CD14-positive monocyte (primary cell): ENCODE data around the gene NTRK2. TPM values are rescaled to one million over a fixed set of nuclear protein-coding genes. Genes with fewer than 3 reads are reported as not detected.

Experiments used
- DNase-seq, 3 donors: peaks; one replicate each; pipeline ENCODE4 v3.0.0-alpha.2; 2011 to 2022
- H2AFZ ChIP-seq: 2 replicates; pipeline ENCODE4 v1.6.0; 2012; ENCODE audit warnings: mild to moderate bottlenecking, low read depth, low read length, inconsistent platforms; ENCODE audit not compliant: insufficient read depth, poor library complexity, severe bottlenecking
- H3K27ac ChIP-seq, 2 donors: 1 replicate in 1 of 2; 2 replicates in 1 of 2; pipeline ENCODE4 v1.5.1; 2012 to 2013; ENCODE audit warnings: low read length in 2 of 2, control low read depth in 1 of 2, inconsistent platforms in 1 of 2, low read depth in 1 of 2, mild to moderate bottlenecking in 1 of 2
- H3K27me3 ChIP-seq, 2 donors: one replicate each; pipeline versions ENCODE4 v1.6.0 to v1.6.1; 2011 to 2013; ENCODE audit warnings: low read length in 2 of 2; ENCODE audit not compliant: control insufficient read depth in 2 of 2, insufficient read depth in 2 of 2
- H3K36me3 ChIP-seq, 2 donors: replicated peaks in 1 of 2; 1 replicate in 1 of 2; 2 replicates in 1 of 2; pipeline versions ENCODE4 v1.5.1 to v1.6.1; 2012 to 2013; ENCODE audit warnings: low read length in 2 of 2, control low read depth in 1 of 2, inconsistent platforms in 1 of 2, mild to moderate bottlenecking in 1 of 2; ENCODE audit not compliant: insufficient read depth in 2 of 2, control insufficient read depth in 1 of 2
- H3K4me1 ChIP-seq, 2 donors: 1 replicate in 1 of 2; 2 replicates in 1 of 2; pipeline versions ENCODE4 v1.5.1 to v1.6.1; 2012 to 2013; ENCODE audit warnings: low read length in 2 of 2, control low read depth in 1 of 2, inconsistent platforms in 1 of 2, mild to moderate bottlenecking in 1 of 2, moderate library complexity in 1 of 2; ENCODE audit not compliant: insufficient read depth in 2 of 2, control insufficient read depth in 1 of 2
- H3K4me2 ChIP-seq: replicated peaks from 2 replicates; pipeline ENCODE3; 2012; ENCODE audit warnings: low read length, moderate library complexity, mild to moderate bottlenecking; ENCODE audit not compliant: poor library complexity, severe bottlenecking; ENCODE audit errors: extremely low read depth
- H3K4me3 ChIP-seq, 3 experiments: fragments of 200-600 bp in 1 of 3; sonication (generic) in 1 of 3; replicated peaks in 1 of 3; 1 replicate in 2 of 3; 2 replicates in 1 of 3; pipeline ENCODE4 v1.5.1; 2011 to 2013; ENCODE audit warnings: low read length in 3 of 3, mild to moderate bottlenecking in 3 of 3, control low read depth in 2 of 3, low read depth in 2 of 3, inconsistent platforms in 1 of 3, moderate library complexity in 1 of 3
- H3K79me2 ChIP-seq: 2 replicates; pipeline ENCODE4 v1.6.0; 2012; ENCODE audit warnings: mild to moderate bottlenecking, control low read depth, inconsistent platforms, low read length, moderate library complexity; ENCODE audit not compliant: insufficient read depth
- H3K9ac ChIP-seq: 2 replicates; pipeline ENCODE4 v1.6.0; 2017; ENCODE audit warnings: low read length, mild to moderate bottlenecking; ENCODE audit not compliant: insufficient read depth, poor library complexity, severe bottlenecking
- H3K9me3 ChIP-seq, 2 donors: replicated peaks in 1 of 2; 1 replicate in 1 of 2; 2 replicates in 1 of 2; pipeline versions ENCODE4 v1.5.1 to v1.6.1; 2012 to 2013; ENCODE audit warnings: low read length in 2 of 2, control low read depth in 1 of 2; ENCODE audit not compliant: control insufficient read depth in 1 of 2, insufficient read depth in 1 of 2
- H4K20me1 ChIP-seq: 2 replicates; pipeline ENCODE4 v1.6.0; 2012; ENCODE audit warnings: mild to moderate bottlenecking, low read length, control low read depth, moderate library complexity; ENCODE audit not compliant: insufficient read depth
- H3K27ac Mint-ChIP-seq, 7 donors: one replicate each; pipeline ENCODE4 v1.8.0; 2020; ENCODE audit warnings: mild to moderate bottlenecking in 7 of 7, mixed read lengths in 7 of 7, moderate library complexity in 6 of 7, inconsistent platforms in 2 of 7
- H3K27me3 Mint-ChIP-seq, 3 donors: one replicate each; pipeline ENCODE4 v1.8.0; 2021 to 2022; ENCODE audit warnings: low read depth in 3 of 3, mild to moderate bottlenecking in 3 of 3, mixed read lengths in 3 of 3, moderate library complexity in 3 of 3, inconsistent platforms in 1 of 3
- H3K36me3 Mint-ChIP-seq, 2 donors: one replicate each; pipeline ENCODE4 v1.8.0; 2020; ENCODE audit warnings: mixed read lengths in 2 of 2, inconsistent platforms in 1 of 2, mild to moderate bottlenecking in 1 of 2
- H3K4me1 Mint-ChIP-seq: one replicate; pipeline ENCODE4 v1.8.0; 2020; ENCODE audit warnings: mild to moderate bottlenecking, mixed read lengths
- H3K4me3 Mint-ChIP-seq, 2 donors: one replicate each; pipeline ENCODE4 v1.8.0; 2020; ENCODE audit warnings: mild to moderate bottlenecking in 2 of 2, mixed read lengths in 2 of 2, moderate library complexity in 1 of 2
- H3K9me3 Mint-ChIP-seq, 7 donors: one replicate each; pipeline ENCODE4 v1.8.0; 2020 to 2022; ENCODE audit warnings: mixed read lengths in 7 of 7, mild to moderate bottlenecking in 6 of 7, moderate library complexity in 6 of 7, inconsistent platforms in 2 of 7
- CTCF ChIP-seq: fragments of 200-600 bp; IDR thresholded peaks from one replicate; pipeline ENCODE4 v1.8.0; 2022; ENCODE audit warnings: antibody characterized with exemption, mild to moderate bottlenecking
- WGBS: methylation state at CpG from one replicate; pipeline ENCODE4 v1.1.5; 2013; ENCODE audit warnings: missing lambda C conversion rate; ENCODE audit not compliant: insufficient coverage; 5-methylcytosine and 5-hydroxymethylcytosine counted together
- intact Hi-C, 2 donors: fragments of 100-400 bp; cut with micrococcal nuclease; formaldehyde crosslinking; loops; one replicate each; pipeline versions ENCODE4 v1.15.0 to v1.15.1; 2023
- polyA plus RNA-seq, 3 donors: library from polyadenylated mRNA; depleted of rRNA in 1 of 3; unstranded in 2 of 3; stranded (reverse) in 1 of 3; fragments of 300-500 nt in 2 of 3; fragments of >200 nt in 1 of 3; fragmentation: Illumina TruSeq in 2 of 3; gene quantifications; 1 replicate in 2 of 3; 2 replicates in 1 of 3; pipeline ENCODE4 v1.2.3, GENCODE V29; 2012 to 2021

NTRK2 gene
- polyA plus RNA-seq, 3 donors: not detected

DNA sequence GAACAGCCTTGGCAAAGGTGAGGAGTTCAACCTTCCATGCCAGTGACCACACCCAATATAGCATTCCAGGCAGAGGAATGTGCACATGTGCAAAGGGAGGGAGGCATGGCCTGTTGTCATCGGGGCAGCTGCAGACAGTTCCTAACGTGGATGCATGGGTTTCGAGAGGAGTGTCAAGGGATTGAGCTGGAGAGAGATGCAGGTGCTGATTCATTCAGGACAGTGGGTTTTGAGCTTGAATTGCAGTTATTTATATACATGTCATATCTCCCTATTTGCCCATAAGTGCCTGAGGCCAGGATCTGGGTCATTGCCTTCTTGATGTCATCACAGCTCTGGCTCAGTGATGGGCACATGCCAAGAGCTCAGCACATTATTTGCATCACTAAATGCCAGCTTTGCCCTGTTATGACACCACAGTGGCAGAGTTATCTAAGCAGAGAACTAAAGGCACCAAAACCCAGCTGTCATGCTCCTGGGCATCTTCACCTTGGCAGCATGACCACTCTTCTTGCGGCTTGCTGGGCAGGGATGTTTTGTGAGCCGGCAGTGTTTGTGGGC is 278.0 kb downstream of the NTRK2 start:
- 94% methylated on average over 2 of the region's 5 CpGs for WGBS
- no peaks in the 10 kb centered on the region for H3K27me3 ChIP-seq
- H3K4me1 Mint-ChIP-seq: no peaks in the 10 kb centered on the region
- no peak overlapping the region for H3K27ac ChIP-seq
- H3K27me3 Mint-ChIP-seq: peaks cover 0 to 2% (median 1%) of the 10 kb centered on the region in 3 donors
- peaks cover 0 to 8% (median 3%) of the 10 kb centered on the region in 7 donors for H3K9me3 Mint-ChIP-seq
- H3K4me3 Mint-ChIP-seq: no peak overlapping the region
- TF ChIP-seq CTCF: no peak
- H3K36me3 Mint-ChIP-seq: no peaks in the 10 kb centered on the region
- H3K9ac ChIP-seq: no peak overlapping the region
- no peak overlapping the region for H3K27ac Mint-ChIP-seq
- H3K4me3 ChIP-seq: no peak overlapping the region
- no peak for DNase-seq
- no peaks in the 10 kb centered on the region for H4K20me1 ChIP-seq
- no peak overlapping the region for H2AFZ ChIP-seq
- no peaks in the 10 kb centered on the region for H3K79me2 ChIP-seq
- intact Hi-C loops: no loop called here
- H3K9me3 ChIP-seq: no peaks in the 10 kb centered on the region
- no peaks in the 10 kb centered on the region for H3K36me3 ChIP-seq
- no peak overlapping the region for H3K4me2 ChIP-seq
- no peaks in the 10 kb centered on the region for H3K4me1 ChIP-seq

DNA sequence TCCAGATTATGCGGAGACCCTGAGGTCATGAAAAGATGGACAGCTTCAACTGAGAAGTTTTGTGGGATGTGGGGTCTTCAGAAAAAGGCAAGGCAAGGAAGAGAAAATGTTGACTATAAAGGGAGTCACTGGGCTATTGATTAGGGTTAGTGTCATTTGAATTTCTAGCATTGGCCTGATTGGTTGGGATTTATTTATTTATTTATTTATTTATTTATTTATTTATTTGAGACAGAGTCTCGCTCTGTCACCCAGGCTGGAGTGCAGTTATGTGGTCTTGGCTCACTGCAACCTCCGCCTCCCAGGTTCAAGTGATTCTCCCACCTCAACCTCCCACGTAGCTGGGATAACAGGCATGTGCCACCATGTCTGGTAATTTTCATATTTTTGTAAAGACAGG is 279.7 kb downstream of the NTRK2 start:
- H3K4me3 Mint-ChIP-seq: no peak overlapping the region
- H3K27ac ChIP-seq: no peak overlapping the region

More for the DNA sequence above, 279.7 kb downstream of the NTRK2 start:
- intact Hi-C loops: no loop called here
- peaks cover 4 to 6% (median 6%) of the 10 kb centered on the region in 3 donors for H3K27me3 Mint-ChIP-seq
- no peak for TF ChIP-seq CTCF
- no peaks in the 10 kb centered on the region for H3K27me3 ChIP-seq
- H4K20me1 ChIP-seq: no peaks in the 10 kb centered on the region
- H3K27ac Mint-ChIP-seq: no peak overlapping the region
- H2AFZ ChIP-seq: no peak overlapping the region
- no peaks in the 10 kb centered on the region for H3K36me3 Mint-ChIP-seq
- peaks cover 0 to 8% (median 0%) of the 10 kb centered on the region in 7 donors for H3K9me3 Mint-ChIP-seq
- no peaks in the 10 kb centered on the region for H3K9me3 ChIP-seq
- no peaks in the 10 kb centered on the region for H3K36me3 ChIP-seq
- H3K79me2 ChIP-seq: no peaks in the 10 kb centered on the region
- H3K4me2 ChIP-seq: no peak overlapping the region
- no peaks in the 10 kb centered on the region for H3K4me1 ChIP-seq
- H3K4me1 Mint-ChIP-seq: peaks cover 3% of the 10 kb centered on the region
- DNase-seq: no peak
- no peak overlapping the region for H3K9ac ChIP-seq
- WGBS: 100% methylated on average over 1 of the region's 4 CpGs
- H3K4me3 ChIP-seq: no peak overlapping the region
